ENCODE data around the gene ROR2. TPM values are rescaled to one million over a fixed set of nuclear protein-coding genes. Genes with fewer than 3 reads are reported as not detected.

Gene ROR2
- total and polyA plus RNA-seq, 2 donors (not counting 3 experiments of a cell fraction or from before 2014, with no cell fraction given), result not detected

DNA sequence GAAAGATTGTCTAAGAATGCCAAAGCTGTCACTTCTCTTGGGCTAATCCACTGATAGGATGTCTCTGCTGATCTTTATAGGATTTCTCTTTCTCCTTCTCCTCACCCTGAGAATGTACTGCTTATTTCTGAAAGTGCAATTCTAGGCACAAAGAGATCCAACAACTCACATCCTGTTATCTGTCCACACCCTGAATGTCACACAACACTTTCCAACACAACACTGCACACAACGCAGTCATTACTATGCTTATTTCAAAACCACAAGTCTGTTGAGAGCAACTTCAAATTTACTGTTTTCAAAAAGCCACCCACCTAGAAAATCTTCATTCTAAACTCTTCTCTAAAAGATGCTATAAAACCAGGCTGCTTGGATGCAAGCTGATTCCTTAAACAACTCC, 215.0 kb downstream of the ROR2 start:
- Histone ChIP-seq H3K27ac (ENCODE audit: insufficient read depth, low read depth, low read length) (no peak overlapping the region), H3K9ac (replicated peaks; ENCODE audit: extremely low read depth, insufficient read depth, low read length) (no peak overlapping the region), H3K27me3 (ENCODE audit: control insufficient read depth in 2 of 2, insufficient read depth in 2 of 2, low read length in 2 of 2) (no peaks in the 10 kb centered on the region), H3K9me3 (replicated peaks; ENCODE audit: control insufficient read depth, insufficient read depth, low read length) (no peaks in the 10 kb centered on the region), H2AFZ (ENCODE audit: low read depth, low read length) (no peak overlapping the region), H3K36me3 (ENCODE audit: control insufficient read depth in 2 of 2, extremely low read depth in 1 of 2, insufficient read depth in 2 of 2, low read length in 2 of 2) (no peaks in the 10 kb centered on the region), H3K79me2 (ENCODE audit: control insufficient read depth, insufficient read depth, low read length) (no peaks in the 10 kb centered on the region), H3K9me1 (replicated peaks; ENCODE audit: control insufficient read depth, extremely low read depth, insufficient read depth, low read length) (no peaks in the 10 kb centered on the region), H3K4me1 (ENCODE audit: control insufficient read depth, extremely low read depth, insufficient read depth, low read length) (no peaks in the 10 kb centered on the region), H3K4me3 (replicated peaks in 1 of 3; ENCODE audit: insufficient read depth in 1 of 3, low read depth in 1 of 3, low read length in 3 of 3) (no peak overlapping the region), H4K20me1 (replicated peaks; ENCODE audit: control insufficient read depth, extremely low read depth, insufficient read depth, low read length) (no peaks in the 10 kb centered on the region), H3K4me2 (ENCODE audit: insufficient read depth, low read length) (no peak overlapping the region)
- POLR2A ChIA-PET, result no interaction called here
- dilution Hi-C loops (cut with MboI; ENCODE audit: extremely low pct_ligation_motif_present, low sequenced_read_pairs), result no loop called here
- intact Hi-C loops (cut with micrococcal nuclease), result no loop called here
- DNase-seq (ENCODE audit: low read depth, low spot score) (no peak), FAIRE-seq (no peak)
- no TSS peak for BruUV-seq (replicated peaks)
- CTCF ChIA-PET, result interaction anchor here (0.8 to 2.4 kb wide), 6 partner anchors 8 to 823 kb away, joined by 3 to 8 read pairs (median 4); no protein-coding TSS in a partner anchor
- TF ChIP-seq GATA2 (IDR thresholded peaks at IDR 0.05; ENCODE audit: insufficient read depth, insufficient read length, low read depth, low read length), result no peak
- no peak for TF ChIP-seq POLR2A (IDR thresholded peaks at IDR 0.05; ENCODE audit: low read depth, low read length)
- no peak for TF ChIP-seq POLR2AphosphoS5 (IDR thresholded peaks at IDR 0.05; ENCODE audit: insufficient read depth, low read depth, low read length)
- no peak for TF ChIP-seq FOS (IDR thresholded peaks at IDR 0.05; ENCODE audit: borderline replicate concordance, insufficient read depth, low read length)
- no peak for TF ChIP-seq EZH2 (IDR thresholded peaks at IDR 0.05; ENCODE audit: borderline replicate concordance, low read depth, low read length, severe bottlenecking)
- no peak for TF ChIP-seq MAX (IDR thresholded peaks at IDR 0.05; ENCODE audit: insufficient read depth, insufficient read length)
- TF ChIP-seq JUN (IDR thresholded peaks at IDR 0.05; ENCODE audit: borderline replicate concordance, insufficient read depth, insufficient read length, low read depth), result no peak
- TF ChIP-seq, protein P1, sequence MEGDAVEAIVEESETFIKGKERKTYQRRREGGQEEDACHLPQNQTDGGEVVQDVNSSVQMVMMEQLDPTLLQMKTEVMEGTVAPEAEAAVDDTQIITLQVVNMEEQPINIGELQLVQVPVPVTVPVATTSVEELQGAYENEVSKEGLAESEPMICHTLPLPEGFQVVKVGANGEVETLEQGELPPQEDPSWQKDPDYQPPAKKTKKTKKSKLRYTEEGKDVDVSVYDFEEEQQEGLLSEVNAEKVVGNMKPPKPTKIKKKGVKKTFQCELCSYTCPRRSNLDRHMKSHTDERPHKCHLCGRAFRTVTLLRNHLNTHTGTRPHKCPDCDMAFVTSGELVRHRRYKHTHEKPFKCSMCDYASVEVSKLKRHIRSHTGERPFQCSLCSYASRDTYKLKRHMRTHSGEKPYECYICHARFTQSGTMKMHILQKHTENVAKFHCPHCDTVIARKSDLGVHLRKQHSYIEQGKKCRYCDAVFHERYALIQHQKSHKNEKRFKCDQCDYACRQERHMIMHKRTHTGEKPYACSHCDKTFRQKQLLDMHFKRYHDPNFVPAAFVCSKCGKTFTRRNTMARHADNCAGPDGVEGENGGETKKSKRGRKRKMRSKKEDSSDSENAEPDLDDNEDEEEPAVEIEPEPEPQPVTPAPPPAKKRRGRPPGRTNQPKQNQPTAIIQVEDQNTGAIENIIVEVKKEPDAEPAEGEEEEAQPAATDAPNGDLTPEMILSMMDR (IDR thresholded peaks at IDR 0.05; ENCODE audit: extremely low read depth in 1 of 2, insufficient read depth in 1 of 2, low read depth in 1 of 2, low read length in 2 of 2), result no peak
- no peak for TF ChIP-seq MYC (IDR thresholded peaks at IDR 0.05; ENCODE audit: low read depth, low read length)

All from endothelial cell of umbilical vein (primary cell).